DMS53 (cell line): ENCODE data around the gene CD5L.

Source experiments
- DNase-seq: peaks from one replicate; lab custom pipeline; 2025; lab: John Stamatoyannopoulos, UW

CD5L gene

DNA sequence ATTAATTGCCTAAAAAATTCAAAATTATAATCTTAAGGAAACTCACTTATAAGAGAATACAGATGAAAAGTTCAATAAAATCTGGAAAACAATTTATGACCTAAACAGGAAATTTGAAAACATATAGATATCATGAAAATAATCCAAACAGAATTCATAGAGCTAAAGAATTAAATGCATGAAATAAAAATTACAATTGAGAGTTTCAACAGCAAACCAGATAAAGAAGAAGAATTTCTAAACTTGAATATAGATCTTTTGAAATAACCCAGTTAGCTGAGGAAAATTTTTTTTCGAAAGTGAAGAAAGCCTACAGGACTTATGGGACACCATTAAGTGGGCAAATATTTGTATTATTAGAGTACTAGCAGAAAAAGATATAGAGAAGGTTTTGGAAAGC is 28.3 kb downstream of the CD5L start:
- DNase-seq: no peak

DNA sequence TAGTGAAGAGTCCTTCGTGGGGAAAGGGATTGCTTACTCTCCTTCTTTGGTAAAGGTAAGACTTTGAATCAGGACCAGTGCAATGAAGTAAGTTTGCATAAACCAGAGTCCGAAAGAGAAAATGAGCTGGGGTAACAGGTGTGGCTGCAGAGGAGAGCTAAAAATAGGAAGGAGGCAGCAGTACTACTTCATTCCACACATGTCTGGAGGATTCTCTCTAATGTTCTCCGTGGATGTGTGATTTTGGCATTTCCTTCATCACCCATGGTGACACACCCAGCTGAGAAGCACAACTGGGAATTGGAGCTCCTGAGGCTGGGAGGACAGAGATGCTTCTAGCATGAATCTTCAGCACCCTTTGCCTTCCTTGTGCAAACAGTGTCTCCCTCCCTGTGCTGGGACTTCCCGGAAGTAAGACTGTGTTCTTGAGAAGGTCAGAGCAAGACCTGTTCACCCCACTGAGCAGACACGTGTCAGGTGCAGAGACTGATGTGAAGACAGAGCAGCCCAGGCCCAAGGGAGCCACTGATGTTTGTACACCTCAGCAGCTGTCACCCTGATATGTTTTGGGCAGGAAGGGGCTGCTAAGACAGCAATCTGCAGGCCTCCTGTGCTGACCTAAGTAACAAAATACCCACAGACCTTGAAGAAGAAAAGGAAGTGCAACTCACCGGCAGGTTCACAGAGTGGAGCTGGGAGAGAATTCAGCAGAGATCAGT is 35.0 kb downstream of the CD5L start:
- no peak for DNase-seq

DNA sequence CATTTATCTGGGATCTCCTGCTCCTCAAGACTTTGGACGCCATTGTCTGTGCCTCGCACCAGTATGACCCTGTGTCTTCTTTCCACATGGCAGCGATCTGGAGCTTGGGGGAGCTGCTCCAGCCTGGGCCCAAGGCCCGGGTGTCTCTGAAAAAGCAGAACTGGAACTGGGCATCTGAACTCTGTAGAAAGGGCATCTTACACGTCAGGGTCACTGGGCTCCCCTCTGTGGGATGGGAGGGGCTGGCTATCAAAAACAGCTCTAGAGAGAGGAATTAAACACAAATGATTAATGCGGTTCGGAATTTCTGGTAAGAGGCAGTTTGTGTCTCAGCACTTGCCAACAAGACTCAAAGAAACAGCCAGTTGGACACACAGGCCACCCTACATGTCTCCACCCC is 37.8 kb downstream of the CD5L start:
- no peak for DNase-seq

DNA sequence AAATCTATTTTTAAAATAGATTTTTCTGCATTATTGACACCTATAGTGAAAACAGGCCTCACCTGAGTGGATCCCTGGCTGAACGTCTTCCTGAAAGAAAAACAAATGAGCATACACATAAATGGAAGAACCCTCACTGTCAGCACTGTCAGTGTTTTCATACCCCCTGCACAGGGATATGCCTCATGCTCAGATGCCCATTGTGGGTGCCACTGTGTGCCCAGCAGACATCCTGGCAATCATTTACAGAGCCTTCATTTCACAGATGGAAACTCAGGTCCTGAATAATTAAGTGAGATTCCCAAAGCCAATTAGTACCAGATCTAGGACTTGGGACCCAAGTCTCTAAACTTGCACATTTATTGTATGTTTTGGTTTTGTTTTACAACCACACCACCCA is 41.6 kb downstream of the CD5L start:
- peak; percentile 6 for DNase-seq

DNA sequence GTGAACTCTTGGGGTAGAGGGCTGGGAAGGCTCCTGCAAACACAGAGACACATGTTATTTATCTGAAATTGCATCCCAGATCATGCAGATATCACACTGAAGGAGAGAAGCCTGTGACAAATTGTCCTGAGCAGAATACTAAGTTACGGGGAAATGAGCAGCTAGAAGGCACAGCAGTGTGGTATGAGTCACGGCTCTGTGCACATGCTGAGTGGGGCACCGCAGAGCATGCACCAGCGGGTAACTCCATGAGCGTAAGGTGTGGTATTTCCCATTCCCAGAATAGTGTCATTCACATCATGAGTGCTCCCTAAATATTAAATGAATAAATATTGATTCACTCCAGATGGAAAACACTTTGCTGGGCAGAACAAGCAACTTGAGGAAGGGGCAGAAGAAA is 43.4 kb downstream of the CD5L start:
- peak; percentile 86 for DNase-seq

DNA sequence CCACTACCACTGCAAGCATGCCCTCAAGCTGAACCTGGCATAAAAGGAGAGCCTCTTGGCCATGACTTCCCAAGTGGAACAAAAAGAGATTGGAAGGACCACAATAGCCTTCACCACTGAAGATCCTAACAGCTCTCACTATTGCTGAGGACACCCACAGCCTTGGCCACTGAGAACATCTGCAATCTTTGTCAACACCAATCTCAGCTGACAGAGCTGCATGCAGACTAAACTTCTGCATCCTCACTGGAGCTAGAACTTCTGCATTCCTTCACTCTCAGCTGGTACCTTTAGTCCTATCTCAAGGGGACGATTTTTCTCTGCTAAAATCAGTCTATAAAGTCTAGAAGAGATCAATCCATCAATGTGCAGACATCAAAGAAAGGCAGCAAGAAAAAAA is 56.4 kb downstream of the CD5L start:
- DNase-seq: no peak

DNA sequence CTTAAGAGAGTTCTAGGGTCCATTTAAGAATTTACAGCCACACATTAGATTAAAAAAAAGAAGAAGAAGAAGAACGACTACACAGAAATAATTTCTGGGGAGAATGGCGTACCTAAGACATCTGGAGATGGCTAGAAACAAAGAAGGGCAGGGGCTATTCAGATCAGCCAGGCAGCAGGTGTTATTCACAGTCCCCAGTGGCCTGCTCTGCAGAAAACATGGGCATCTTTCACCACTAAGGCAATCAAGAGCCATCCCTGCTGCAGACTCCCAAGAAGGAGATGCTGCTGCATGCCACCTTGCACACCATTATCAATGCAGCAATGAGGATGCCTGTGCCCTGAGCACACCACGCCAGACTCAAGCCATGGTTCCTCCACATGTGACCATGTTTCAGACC is 56.8 kb downstream of the CD5L start:
- no peak for DNase-seq

DNA sequence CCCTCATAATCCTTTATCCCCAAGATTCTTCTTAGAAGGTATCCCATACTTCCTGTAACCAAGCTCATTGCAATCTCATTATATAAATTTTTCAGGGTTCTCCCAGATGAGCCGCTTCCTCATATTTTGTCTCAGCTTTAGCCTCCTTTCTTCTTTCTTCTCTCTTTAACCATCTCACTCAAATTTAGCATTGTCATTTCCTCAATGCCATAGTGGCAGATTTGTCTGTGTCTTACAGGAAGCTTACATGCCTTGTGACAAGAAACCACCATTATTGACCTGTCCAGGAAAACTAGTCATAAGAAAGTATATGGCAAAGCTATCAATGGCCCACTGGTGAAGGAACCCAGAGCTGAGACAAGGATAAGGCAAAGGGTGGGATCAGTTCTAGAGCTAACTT is 58.7 kb downstream of the CD5L start:
- DNase-seq: no peak

DNA sequence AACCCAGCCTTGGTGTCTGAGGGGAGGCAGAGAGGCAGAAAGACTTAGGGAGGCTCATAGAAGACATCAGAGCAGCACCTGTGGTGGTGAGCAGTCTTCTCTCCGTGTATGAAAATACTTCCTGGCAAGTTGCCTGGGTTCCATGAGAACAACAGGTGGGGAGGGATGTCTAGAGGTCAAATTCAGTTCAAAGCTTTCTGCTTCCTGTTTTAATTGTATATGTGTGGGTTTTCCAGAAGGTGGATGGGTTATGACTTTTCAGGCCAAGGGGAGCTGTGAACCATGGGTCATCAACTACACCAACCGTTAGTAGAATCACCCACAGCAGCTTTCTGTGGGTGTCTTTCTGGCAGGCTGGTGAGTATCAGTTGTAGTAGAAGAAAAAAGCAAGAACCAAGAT is 60.6 kb downstream of the CD5L start:
- DNase-seq: peak; percentile 69
